ENCODE measurements around the gene DDX21.
"Not testable (repeated sequence)": the region's sequence is repeated elsewhere in the genome, so short reads cannot be mapped to it uniquely, and the experiment has no call there.

- not testable (repeated sequence) for TF ChIP-seq CTCF (IDR thresholded peaks at IDR 0.05; ENCODE audit: borderline replicate concordance, extremely low read depth, low read length, poor library complexity, severe bottlenecking); EZH2 (IDR thresholded peaks at IDR 0.05; ENCODE audit: borderline replicate concordance, low read depth, low read length, severe bottlenecking)
Measured at GRCh38 chr10:68979738-68980137, 23.8 kb downstream of the DDX21 start.
